ENCODE measurements around the gene GLP1R.

GLP1R gene

GRCh38 chr6:39079197-39080125 is 30.9 kb downstream of the GLP1R start:
- TF ChIP-seq GATA1 (IDR thresholded peaks at IDR 0.05; ENCODE audit: low read depth, low read length) (no peak), POLR2A (IDR thresholded peaks at IDR 0.05; ENCODE audit: low read length) (no peak)

GRCh38 chr6:39080246-39080875 is 31.8 kb downstream of the GLP1R start:
- TF ChIP-seq GATA1 (IDR thresholded peaks at IDR 0.05; ENCODE audit: low read depth, low read length): no peak
- DNase-seq: no peak

More at GRCh38 chr6:39079197-39080125, 30.9 kb downstream of the GLP1R start:
- no peak for DNase-seq

GRCh38 chr6:39082310-39082709 is 33.7 kb downstream of the GLP1R start:
- TF ChIP-seq POLR2A (IDR thresholded peaks at IDR 0.05; ENCODE audit: low read length) (no peak), GATA1 (IDR thresholded peaks at IDR 0.05; ENCODE audit: low read depth, low read length) (no peak)
- DNase-seq: no peak

GRCh38 chr6:39083231-39083634 is 34.7 kb downstream of the GLP1R start:
- TF ChIP-seq POLR2A (IDR thresholded peaks at IDR 0.05; ENCODE audit: low read length) (no peak), GATA1 (IDR thresholded peaks at IDR 0.05; ENCODE audit: low read depth, low read length) (no peak)
- DNase-seq: no peak

- DNase-seq: no peak
- TF ChIP-seq POLR2A (IDR thresholded peaks at IDR 0.05; ENCODE audit: low read length) (no peak), GATA1 (IDR thresholded peaks at IDR 0.05; ENCODE audit: low read depth, low read length) (no peak)
Observed at GRCh38 chr6:39084506-39084905, 35.9 kb downstream of the GLP1R start.

- DNase-seq: no peak
- no peak for TF ChIP-seq GATA1 (IDR thresholded peaks at IDR 0.05; ENCODE audit: low read depth, low read length)
- TF ChIP-seq POLR2A (IDR thresholded peaks at IDR 0.05; ENCODE audit: low read length): no peak
Observed at GRCh38 chr6:39085129-39085797, 36.7 kb downstream of the GLP1R start.

- TF ChIP-seq GATA1 (IDR thresholded peaks at IDR 0.05; ENCODE audit: low read depth, low read length) (no peak), POLR2A (IDR thresholded peaks at IDR 0.05; ENCODE audit: low read length) (no peak)
- DNase-seq: no peak
Observed at GRCh38 chr6:39086294-39086693, 37.7 kb downstream of the GLP1R start.

GRCh38 chr6:39086711-39087110 is 38.1 kb downstream of the GLP1R start:
- no peak for DNase-seq
- no peak for TF ChIP-seq GATA1 (IDR thresholded peaks at IDR 0.05; ENCODE audit: low read depth, low read length)
- no peak for TF ChIP-seq POLR2A (IDR thresholded peaks at IDR 0.05; ENCODE audit: low read length)

GRCh38 chr6:39087197-39087596 is 38.6 kb downstream of the GLP1R start:
- TF ChIP-seq GATA1 (IDR thresholded peaks at IDR 0.05; ENCODE audit: low read depth, low read length): no peak
- TF ChIP-seq POLR2A (IDR thresholded peaks at IDR 0.05; ENCODE audit: low read length): no peak
- no peak for DNase-seq

GRCh38 chr6:39088331-39088730 is 39.8 kb downstream of the GLP1R start:
- TF ChIP-seq POLR2A (IDR thresholded peaks at IDR 0.05; ENCODE audit: low read length) (no peak), GATA1 (IDR thresholded peaks at IDR 0.05; ENCODE audit: low read depth, low read length) (no peak)
- DNase-seq: peak; percentile 5 to 19

GRCh38 chr6:39090036-39090435 is 41.5 kb downstream of the GLP1R start:
- no peak for TF ChIP-seq GATA1 (IDR thresholded peaks at IDR 0.05; ENCODE audit: low read depth, low read length)
- no peak for DNase-seq

- TF ChIP-seq POLR2A (IDR thresholded peaks at IDR 0.05; ENCODE audit: low read length): no peak
- no peak for TF ChIP-seq GATA1 (IDR thresholded peaks at IDR 0.05; ENCODE audit: low read depth, low read length)
- no peak for DNase-seq
Observed at GRCh38 chr6:39091220-39091619, 42.6 kb downstream of the GLP1R start.

- no peak for TF ChIP-seq POLR2A (IDR thresholded peaks at IDR 0.05; ENCODE audit: low read length)
- TF ChIP-seq GATA1 (IDR thresholded peaks at IDR 0.05; ENCODE audit: low read depth, low read length): no peak
- DNase-seq: peak; percentile 6 to 11
Observed at GRCh38 chr6:39092124-39092523, 43.5 kb downstream of the GLP1R start.

- no peak for TF ChIP-seq GATA1 (IDR thresholded peaks at IDR 0.05; ENCODE audit: low read depth, low read length)
- TF ChIP-seq POLR2A (IDR thresholded peaks at IDR 0.05; ENCODE audit: low read length): no peak
- DNase-seq: no peak
Observed at GRCh38 chr6:39093149-39093708, 44.6 kb downstream of the GLP1R start.
